BJ (cell line): Measurements from ENCODE around the gene MPP2. TPM values are rescaled to one million over a fixed set of nuclear protein-coding genes. Genes with fewer than 3 reads are reported as not detected.

ENCODE experiments used
- CTCF ChIA-PET: fragments of 350-600 bp; formaldehyde crosslinking; extraction: SDS; loops from one replicate; lab custom pipeline; 2021; ENCODE audit warnings: antibody characterized with exemption, inconsistent platforms; lab: Yijun Ruan, JAX
- POLR2A ChIA-PET: fragments of 300-600 bp; sonication (Branson Sonifier 250); formaldehyde crosslinking; extraction: SDS; loops from one replicate; lab custom pipeline; 2021; ENCODE audit warnings: antibody characterized with exemption; lab: Charles Lee
- DNase-seq: peaks from one replicate; pipeline ENCODE4 v3.0.0-alpha.2; 2011; ENCODE audit warnings: low read depth
- H3K27me3 ChIP-seq: 2 replicates; pipeline ENCODE4 v1.6.0; 2011; ENCODE audit warnings: low read length; ENCODE audit not compliant: control insufficient read depth, insufficient read depth
- H3K36me3 ChIP-seq: 2 replicates; pipeline ENCODE4 v1.5.1; 2011; ENCODE audit warnings: low read length; ENCODE audit not compliant: control insufficient read depth, insufficient read depth
- H3K4me3 ChIP-seq: 2 replicates; pipeline ENCODE4 v1.5.1; 2011; ENCODE audit warnings: low read depth, mild to moderate bottlenecking, control low read depth, low read length
- CTCF ChIP-seq: IDR thresholded peaks from 2 replicates; pipeline ENCODE4 v1.5.1; 2011; ENCODE audit warnings: low read depth, mild to moderate bottlenecking, control low read depth, inconsistent platforms, low read length, moderate library complexity; ENCODE audit not compliant: insufficient read depth
- polyA plus RNA-seq: library from polyadenylated mRNA; depleted of rRNA; stranded (reverse); fragments of >200 nt; gene quantifications from 2 replicates; pipeline ENCODE4 v1.2.3, GENCODE V29; 2011

MPP2 gene
- polyA plus RNA-seq, 1 experiment = 5.3 TPM

GRCh38 chr17:43855061-43855460 is 52.3 kb downstream of the MPP2 start:
- ChIA-PET CTCF (interaction anchor here (1.1 to 9.1 kb wide), 3 partner anchors 9 to 23 kb away, joined by 4 to 63 read pairs (median 7); partner anchors contain the start of gene CD300LG), POLR2A (no interaction called here)
- Histone ChIP-seq H3K36me3 (no peaks in the 10 kb centered on the region), H3K27me3 (peaks cover 43% of the 10 kb centered on the region), H3K4me3 (no peak overlapping the region)
- no peak for TF ChIP-seq CTCF
- DNase-seq = no peak

- peaks cover 41% of the 10 kb centered on the region for H3K27me3 ChIP-seq
- DNase-seq = no peak
Observed at GRCh38 chr17:43854498-43854897, 52.8 kb downstream of the MPP2 start.

GRCh38 chr17:43853546-43853945 is 53.8 kb downstream of the MPP2 start:
- TF ChIP-seq CTCF = no peak
- H3K36me3 ChIP-seq = no peaks in the 10 kb centered on the region
- ChIA-PET POLR2A (no interaction called here), CTCF (interaction anchor here (1.9 to 9.1 kb wide), 4 partner anchors 7 to 27 kb away, joined by 4 to 63 read pairs (median 10); partner anchors contain the start of gene CD300LG)
- H3K27me3 ChIP-seq = peaks cover 43% of the 10 kb centered on the region
- no peak for DNase-seq
- H3K4me3 ChIP-seq = no peak overlapping the region

More at GRCh38 chr17:43854498-43854897, 52.8 kb downstream of the MPP2 start:
- POLR2A ChIA-PET = no interaction called here
- CTCF ChIA-PET = interaction anchor here (9.1 kb wide), 1 partner anchor 8 kb away, joined by 63 read pairs; the partner anchor contains the start of gene CD300LG
- no peak overlapping the region for H3K4me3 ChIP-seq
- H3K36me3 ChIP-seq = no peaks in the 10 kb centered on the region
- TF ChIP-seq CTCF = no peak

- CTCF ChIA-PET = interaction anchor here (1.1 to 2.2 kb wide), 4 partner anchors 9 to 28 kb away, joined by 3 to 12 read pairs (median 6); no protein-coding TSS in a partner anchor
- no peak overlapping the region for H3K4me3 ChIP-seq
- H3K36me3 ChIP-seq = no peaks in the 10 kb centered on the region
- no peak for DNase-seq
- H3K27me3 ChIP-seq = peaks cover 35% of the 10 kb centered on the region
- TF ChIP-seq CTCF = no peak
- POLR2A ChIA-PET = no interaction called here
Observed at GRCh38 chr17:43852571-43852970, 54.8 kb downstream of the MPP2 start.

GRCh38 chr17:43849116-43849515 is 58.2 kb downstream of the MPP2 start:
- DNase-seq = no peak
- ChIA-PET CTCF (interaction anchor here (0.6 to 1.1 kb wide), 2 partner anchors 31 to 383 kb away, joined by 3 read pairs; no protein-coding TSS in a partner anchor), POLR2A (no interaction called here)
- TF ChIP-seq CTCF = no peak
- Histone ChIP-seq H3K27me3 (peaks cover 18% of the 10 kb centered on the region), H3K36me3 (no peaks in the 10 kb centered on the region), H3K4me3 (no peak overlapping the region)
